Stimulated activated CD4-positive, alpha-beta T cell treated with anti-CD3 and anti-CD28 coated beads, Interleukin-4, amount 100 ng/mL, for 4 hours (primary cell): ENCODE data around the gene AOPEP.

ENCODE experiments used
- DNase-seq, 2 experiments: peaks; one replicate each; pipeline ENCODE4 v3.0.0-alpha.2; 2020

The AOPEP gene

GRCh38 chr9:95090023-95090791, 363.7 kb downstream of the AOPEP start:
- DNase-seq = no peak

GRCh38 chr9:95090871-95091577, 364.5 kb downstream of the AOPEP start:
- DNase-seq = no peak

GRCh38 chr9:95091601-95092261, 365.2 kb downstream of the AOPEP start:
- no peak for DNase-seq

- DNase-seq = no peak
Measured at GRCh38 chr9:95092262-95093072, 366.0 kb downstream of the AOPEP start.

- no peak for DNase-seq
Measured at GRCh38 chr9:95093586-95093985, 367.1 kb downstream of the AOPEP start.

GRCh38 chr9:95094002-95094401, 367.5 kb downstream of the AOPEP start:
- no peak for DNase-seq

GRCh38 chr9:95095641-95096355, 369.3 kb downstream of the AOPEP start:
- no peak for DNase-seq

GRCh38 chr9:95096381-95096780, 369.9 kb downstream of the AOPEP start:
- no peak for DNase-seq

- DNase-seq = no peak
Measured at GRCh38 chr9:95096807-95097206, 370.3 kb downstream of the AOPEP start.

- DNase-seq = no peak
Measured at GRCh38 chr9:95097279-95097678, 370.8 kb downstream of the AOPEP start.

- DNase-seq = no peak
Measured at GRCh38 chr9:95098391-95098921, 372.0 kb downstream of the AOPEP start.

- DNase-seq = no peak
Measured at GRCh38 chr9:95099321-95100070, 373.0 kb downstream of the AOPEP start.

- no peak for DNase-seq
Measured at GRCh38 chr9:95100071-95100627, 373.6 kb downstream of the AOPEP start.

GRCh38 chr9:95101326-95101725, 374.8 kb downstream of the AOPEP start:
- no peak for DNase-seq

GRCh38 chr9:95102001-95102433, 375.5 kb downstream of the AOPEP start:
- DNase-seq = no peak

- DNase-seq = no peak
Measured at GRCh38 chr9:95102572-95102971, 376.1 kb downstream of the AOPEP start.

- DNase-seq = no peak
Measured at GRCh38 chr9:95103281-95103771, 376.8 kb downstream of the AOPEP start.

GRCh38 chr9:95103871-95104580, 377.5 kb downstream of the AOPEP start:
- DNase-seq = no peak

GRCh38 chr9:95104581-95104960, 378.1 kb downstream of the AOPEP start:
- no peak for DNase-seq

GRCh38 chr9:95104980-95105379, 378.5 kb downstream of the AOPEP start:
- DNase-seq = no peak
